Loucy (cell line): ENCODE data around the gene ADRA1B.

ENCODE experiments used
- H2AFZ ChIP-seq: fragments of 200-600 bp; sonication (generic); 2 replicates; pipeline ENCODE4 v1.6.0; 2016; ENCODE audit warnings: antibody characterized with exemption, mild to moderate bottlenecking, low read length, moderate library complexity
- H3F3A ChIP-seq: fragments of 200-600 bp; 2 replicates; pipeline ENCODE4 v1.6.0; 2016; ENCODE audit warnings: antibody characterized with exemption, low read depth, mild to moderate bottlenecking
- H3K27me3 ChIP-seq: fragments of 200-600 bp; sonication (generic); 2 replicates; pipeline ENCODE4 v1.6.1; 2014; ENCODE audit warnings: low read length, mild to moderate bottlenecking; ENCODE audit not compliant: insufficient read depth, poor library complexity, severe bottlenecking
- H3K36me3 ChIP-seq: fragments of 200-600 bp; sonication (generic); 2 replicates; pipeline ENCODE4 v1.6.1; 2016; ENCODE audit warnings: low read length; ENCODE audit not compliant: insufficient read depth
- H3K4me1 ChIP-seq: fragments of 200-600 bp; sonication (generic); 2 replicates; pipeline ENCODE4 v1.5.1; 2014; ENCODE audit warnings: low read length, mild to moderate bottlenecking; ENCODE audit not compliant: insufficient read depth, poor library complexity, severe bottlenecking
- H3K4me2 ChIP-seq: fragments of 200-600 bp; sonication (generic); 2 replicates; pipeline ENCODE4 v1.6.0; 2014; ENCODE audit warnings: antibody characterized with exemption, low read length, low read depth, mild to moderate bottlenecking; ENCODE audit not compliant: poor library complexity, severe bottlenecking
- H3K4me3 ChIP-seq: fragments of 200-600 bp; sonication (generic); 2 replicates; pipeline ENCODE4 v1.5.1; 2014; ENCODE audit warnings: low read length, mild to moderate bottlenecking, mixed read lengths; ENCODE audit not compliant: poor library complexity, severe bottlenecking
- H3K79me2 ChIP-seq: fragments of 200-600 bp; sonication (generic); 2 replicates; pipeline ENCODE4 v1.6.1; 2014; ENCODE audit warnings: low read length; ENCODE audit not compliant: insufficient read depth
- H3K9ac ChIP-seq: fragments of 200-600 bp; sonication (generic); 2 replicates; pipeline ENCODE4 v1.6.0; 2014; ENCODE audit warnings: mild to moderate bottlenecking, low read depth, low read length, moderate library complexity; ENCODE audit not compliant: poor library complexity, severe bottlenecking
- H3K9me2 ChIP-seq: fragments of 200-600 bp; sonication (generic); replicated peaks from 2 replicates; pipeline ENCODE4 v1.6.1; 2016; ENCODE audit warnings: low read depth, low read length, mixed read lengths
- H3K9me3 ChIP-seq: fragments of 200-600 bp; sonication (generic); 2 replicates; pipeline ENCODE4 v1.6.1; 2014; ENCODE audit warnings: mild to moderate bottlenecking, antibody characterized with exemption, low read length, low read depth; ENCODE audit not compliant: insufficient read depth
- H4K20me1 ChIP-seq: fragments of 200-600 bp; sonication (generic); 2 replicates; pipeline ENCODE4 v1.6.0; 2014; ENCODE audit warnings: antibody characterized with exemption, low read length, mild to moderate bottlenecking; ENCODE audit not compliant: insufficient read depth, poor library complexity, severe bottlenecking
- CTCF ChIP-seq: fragments of 200-600 bp; sonication (generic); conservative IDR thresholded peaks from 2 replicates; pipeline ENCODE4 v1.5.1; 2014; ENCODE audit warnings: mild to moderate bottlenecking, antibody characterized with exemption, low read length
- EZH2phosphoT487 ChIP-seq: fragments of 200-600 bp; IDR thresholded peaks from 2 replicates; pipeline ENCODE4 v1.6.1; 2018; ENCODE audit warnings: antibody characterized with exemption, mild to moderate bottlenecking, moderate library complexity, borderline replicate concordance

Gene ADRA1B

GRCh38 chr5:159899067-159900049 lies 16.9 kb upstream of the ADRA1B start:
- no peaks in the 10 kb centered on the region for H4K20me1 ChIP-seq
- H3K36me3 ChIP-seq = no peaks in the 10 kb centered on the region
- H3K9me2 ChIP-seq = no peaks in the 10 kb centered on the region
- TF ChIP-seq CTCF = no peak
- no peak for TF ChIP-seq EZH2phosphoT487
- no peaks in the 10 kb centered on the region for H3K27me3 ChIP-seq
- H2AFZ ChIP-seq = no peak overlapping the region
- H3K4me3 ChIP-seq = no peak overlapping the region
- no peaks in the 10 kb centered on the region for H3K4me1 ChIP-seq
- no peak overlapping the region for H3K4me2 ChIP-seq
- no peaks in the 10 kb centered on the region for H3K79me2 ChIP-seq
- no peaks in the 10 kb centered on the region for H3F3A ChIP-seq
- no peaks in the 10 kb centered on the region for H3K9me3 ChIP-seq
- no peak overlapping the region for H3K9ac ChIP-seq

GRCh38 chr5:159901308-159901707 lies 15.0 kb upstream of the ADRA1B start:
- Histone ChIP-seq H3K79me2 (no peaks in the 10 kb centered on the region), H3K9me3 (no peaks in the 10 kb centered on the region), H2AFZ (no peak overlapping the region), H3F3A (no peaks in the 10 kb centered on the region), H3K9ac (no peak overlapping the region), H3K4me1 (peaks cover 3% of the 10 kb centered on the region), H3K9me2 (no peaks in the 10 kb centered on the region), H4K20me1 (no peaks in the 10 kb centered on the region), H3K4me2 (no peak overlapping the region), H3K36me3 (no peaks in the 10 kb centered on the region), H3K27me3 (no peaks in the 10 kb centered on the region), H3K4me3 (no peak overlapping the region)
- no peak for TF ChIP-seq EZH2phosphoT487
- TF ChIP-seq CTCF = no peak

DNA sequence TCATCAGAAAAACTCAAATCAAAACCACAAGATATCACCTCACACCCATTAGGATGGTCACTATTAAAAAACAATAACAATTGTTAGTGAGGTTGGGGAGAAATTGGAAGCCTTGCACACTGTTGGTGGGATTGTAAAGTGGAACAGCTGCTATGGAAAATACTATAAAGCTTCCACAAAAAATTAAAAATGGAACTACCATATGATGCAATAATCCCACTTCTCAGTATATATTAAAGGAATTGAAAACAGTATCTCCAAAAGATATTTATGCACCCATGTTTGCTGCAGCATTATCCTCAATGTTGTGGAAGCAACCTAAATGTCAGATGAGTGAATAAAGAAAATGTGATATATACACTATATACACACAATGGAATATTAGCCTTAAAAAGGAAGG lies 14.5 kb upstream of the ADRA1B start:
- Histone ChIP-seq H3K9ac (no peak overlapping the region), H3K9me2 (no peaks in the 10 kb centered on the region), H3F3A (no peaks in the 10 kb centered on the region), H3K36me3 (no peaks in the 10 kb centered on the region), H3K79me2 (no peaks in the 10 kb centered on the region), H3K4me2 (no peak overlapping the region), H2AFZ (no peak overlapping the region), H3K27me3 (no peaks in the 10 kb centered on the region), H3K4me3 (no peak overlapping the region), H3K9me3 (no peaks in the 10 kb centered on the region), H4K20me1 (no peaks in the 10 kb centered on the region), H3K4me1 (peaks cover 3% of the 10 kb centered on the region)
- no peak for TF ChIP-seq EZH2phosphoT487
